ENCODE measurements around the gene CDK11B.
"Not testable (repeated sequence)": the region's sequence is repeated elsewhere in the genome, so short reads cannot be mapped to it uniquely, and the experiment has no call there.

CDK11B gene

GRCh38 chr1:1680912-1681273, 22.1 kb upstream of the CDK11B start:
- no peak for DNase-seq

- DNase-seq, result no peak
These were observed 21.5 kb upstream of the CDK11B start for GRCh38 chr1:1680031-1680911.

GRCh38 chr1:1678581-1679380, 20.0 kb upstream of the CDK11B start:
- DNase-seq, result peak; percentile 63

DNA sequence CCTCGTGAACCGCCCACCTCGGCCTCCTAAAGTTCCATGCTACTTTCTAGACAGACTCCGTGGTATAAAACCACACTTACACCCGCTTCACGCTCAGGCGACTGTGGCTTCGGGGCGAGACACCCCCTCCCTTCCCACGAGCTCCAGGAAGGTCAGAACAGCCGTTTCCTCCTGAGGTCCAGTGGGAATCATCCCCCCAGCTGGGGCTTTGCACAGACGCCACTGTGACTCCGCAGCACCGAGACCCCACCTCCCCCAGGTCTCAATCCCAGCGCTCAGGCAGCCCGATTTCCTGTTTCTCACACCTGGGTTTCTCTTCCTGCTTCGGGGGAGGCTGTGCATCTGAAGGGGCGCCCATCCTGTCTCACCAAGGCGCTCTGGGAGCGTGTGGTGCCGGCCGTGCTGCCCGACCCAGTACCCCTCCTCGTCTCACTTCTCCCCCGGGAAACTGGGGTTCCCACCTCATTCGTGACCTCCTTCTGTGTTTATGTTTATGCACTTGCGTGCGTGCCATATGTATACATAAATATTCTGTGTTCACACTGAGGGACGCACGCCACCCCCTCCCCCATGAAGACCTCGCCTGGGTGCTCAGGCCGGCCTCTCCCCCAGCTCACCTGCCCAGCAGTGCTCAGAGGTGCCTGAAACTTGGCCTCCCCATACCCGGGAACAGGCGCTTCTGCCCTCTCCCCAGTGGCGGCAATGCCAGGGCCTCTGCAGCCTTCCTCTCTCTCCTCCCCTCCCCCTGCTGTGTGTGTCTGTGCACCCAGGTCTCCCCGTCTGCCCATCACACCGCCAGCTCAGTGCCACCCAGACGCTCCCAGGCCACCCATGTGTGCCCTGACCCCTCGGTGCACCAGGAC, 19.1 kb upstream of the CDK11B start:
- peak; percentile 68 for DNase-seq

- not testable (repeated sequence) for DNase-seq
These were observed 17.3 kb upstream of the CDK11B start for GRCh38 chr1:1676087-1676486.

- not testable (repeated sequence) for DNase-seq
These were observed 16.4 kb upstream of the CDK11B start for GRCh38 chr1:1675218-1675617.

DNA sequence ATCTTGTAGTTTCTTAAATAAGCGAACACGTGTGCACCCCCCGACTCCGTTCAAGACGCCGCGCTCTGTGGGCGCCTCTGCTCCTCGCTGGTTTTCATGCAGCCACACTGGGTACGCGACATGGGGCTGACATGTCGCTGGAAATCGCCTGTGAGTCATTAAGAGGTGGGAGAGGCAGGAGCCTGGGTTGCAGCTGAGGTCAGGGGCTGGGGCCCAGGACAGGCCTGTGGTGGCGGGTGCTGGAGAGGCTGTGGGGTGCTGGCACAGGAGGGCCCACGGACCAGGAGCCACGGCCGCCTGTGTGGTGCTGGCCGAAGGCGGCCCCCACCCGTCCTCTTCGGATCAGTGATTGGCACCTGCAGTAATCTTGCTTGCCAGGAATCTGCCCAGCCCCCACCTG, 16.0 kb upstream of the CDK11B start:
- DNase-seq, result not testable (repeated sequence)

GRCh38 chr1:1672181-1672965, 13.6 kb upstream of the CDK11B start:
- no peak for DNase-seq

- no peak for DNase-seq
These were observed 12.7 kb upstream of the CDK11B start for GRCh38 chr1:1671365-1672119.

DNA sequence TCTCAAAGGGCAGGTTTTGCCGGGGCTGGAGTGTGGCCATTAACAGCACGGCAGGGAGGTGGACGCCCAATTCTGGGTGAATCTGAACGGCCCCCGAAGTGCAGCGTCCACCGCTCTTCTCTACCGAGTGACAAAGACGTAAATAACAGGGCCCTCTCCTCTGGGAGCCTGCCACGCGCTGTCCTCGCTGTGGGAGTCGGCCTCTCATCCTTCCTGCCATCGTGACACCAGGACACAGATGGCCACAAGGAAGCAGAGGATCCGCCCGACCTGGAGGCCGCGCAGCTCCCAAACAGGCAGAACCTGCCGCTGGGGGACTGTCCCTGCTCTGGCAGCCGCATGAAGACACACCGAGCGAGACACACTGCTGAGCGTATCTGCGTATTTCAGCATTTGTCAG, 12.1 kb upstream of the CDK11B start:
- DNase-seq, result no peak

GRCh38 chr1:1669468-1670440, 10.9 kb upstream of the CDK11B start:
- DNase-seq, result no peak

- DNase-seq, result no peak
These were observed 7.7 kb upstream of the CDK11B start for GRCh38 chr1:1666526-1666925.

DNA sequence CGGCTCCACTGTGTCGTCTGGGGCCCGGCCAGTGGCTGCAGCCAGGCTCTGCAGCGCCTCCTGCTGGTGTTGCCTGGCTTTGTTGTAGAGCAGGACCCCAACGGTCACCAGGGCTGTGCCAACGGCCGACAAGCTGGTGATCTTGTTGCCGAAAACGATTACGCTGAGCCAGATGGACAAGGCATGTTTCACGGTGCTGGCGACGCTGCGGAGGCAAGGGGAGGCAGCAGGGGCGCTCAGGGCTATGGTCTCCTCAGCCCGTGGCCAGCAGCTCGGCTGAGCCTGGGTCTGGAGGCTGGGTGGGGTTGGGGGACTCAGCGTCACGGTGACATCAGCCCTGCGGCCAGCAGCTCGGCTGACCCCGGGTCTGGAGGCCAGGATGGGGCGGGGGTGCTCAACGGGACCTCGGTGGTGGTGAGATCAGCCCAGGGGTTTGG, 7.0 kb upstream of the CDK11B start:
- DNase-seq, result peak; percentile 43

- DNase-seq, result no peak
These were observed 6.4 kb upstream of the CDK11B start for GRCh38 chr1:1664941-1665814.

DNA sequence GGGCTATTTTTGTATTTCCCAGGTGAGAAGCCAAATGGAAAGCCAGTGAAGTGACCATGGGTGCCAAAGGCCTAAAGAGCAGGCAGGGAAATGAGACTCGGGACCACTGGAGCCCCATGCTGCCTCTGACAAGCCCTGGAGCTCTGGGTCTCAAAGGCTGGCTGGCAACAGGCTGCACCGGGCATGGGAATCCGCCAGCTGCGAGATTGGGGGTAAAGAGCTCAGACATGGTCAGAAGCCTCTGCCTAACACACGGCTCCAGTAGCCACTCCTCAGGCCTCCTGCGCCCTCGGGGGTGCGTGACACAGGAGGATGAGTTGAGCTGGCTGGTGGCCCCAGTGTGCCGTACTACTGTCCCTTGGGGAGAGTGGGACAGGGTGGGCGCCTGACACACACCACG, 5.5 kb upstream of the CDK11B start:
- DNase-seq, result not testable (repeated sequence)

- DNase-seq, result not testable (repeated sequence)
These were observed 4.2 kb upstream of the CDK11B start for GRCh38 chr1:1662830-1663560.

GRCh38 chr1:1662392-1662791, 3.6 kb upstream of the CDK11B start:
- not testable (repeated sequence) for DNase-seq

DNA sequence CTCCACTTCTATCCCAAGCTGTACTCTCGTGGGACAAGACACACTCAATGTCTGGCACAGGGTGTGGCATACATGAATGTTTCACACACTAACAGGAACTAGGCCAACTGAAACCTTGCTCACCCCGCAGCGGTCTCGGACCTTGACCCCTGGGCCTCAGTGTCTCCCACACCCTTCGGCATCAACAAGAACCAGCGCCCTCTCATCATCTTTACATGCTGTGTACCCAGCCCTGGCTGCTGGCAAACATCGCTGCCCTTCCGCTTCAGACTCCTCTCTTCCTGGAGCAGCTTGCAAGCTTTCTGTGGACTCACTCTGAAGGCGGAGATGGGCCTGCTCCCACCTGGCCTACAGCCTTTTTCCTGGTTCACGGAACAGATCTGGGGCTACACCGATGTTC, 10.5 kb downstream of the CDK11B start:
- not testable (repeated sequence) for DNase-seq
